Natural killer cell (primary cell): ENCODE data around the gene TUFM. TPM values are rescaled to one million over a fixed set of nuclear protein-coding genes. Genes with fewer than 3 reads are reported as not detected.

Experiments used
- ATAC-seq, 3 donors: fragments of 150-1000 bp in 2 of 3; fragments of 200-7000 bp in 1 of 3; cut with Tn5 transposase; 1 replicate in 1 of 3; 2 replicates in 2 of 3; pipeline ENCODE4 v1.10.0; 2021; ENCODE audit warnings: mild to moderate bottlenecking in 2 of 3, moderate library complexity in 2 of 3
- DNase-seq, 2 donors: peaks; one replicate each; pipeline versions ENCODE4 v3.0.0 to v3.0.0-alpha.2; 2013 to 2021; ENCODE audit warnings: mixed read lengths in 1 of 2
- H3K27ac ChIP-seq: one replicate; pipeline ENCODE4 v1.5.1; 2013; ENCODE audit warnings: mild to moderate bottlenecking, low read length
- H3K27me3 ChIP-seq: one replicate; pipeline ENCODE4 v1.6.1; 2013; ENCODE audit warnings: low read length; ENCODE audit not compliant: control insufficient read depth, insufficient read depth
- H3K36me3 ChIP-seq: one replicate; pipeline ENCODE4 v1.6.1; 2013; ENCODE audit warnings: low read length; ENCODE audit not compliant: control insufficient read depth, insufficient read depth
- H3K4me1 ChIP-seq: one replicate; pipeline ENCODE4 v1.6.1; 2013; ENCODE audit warnings: low read length; ENCODE audit not compliant: control insufficient read depth, insufficient read depth
- H3K4me3 ChIP-seq: one replicate; pipeline ENCODE4 v1.5.1; 2013; ENCODE audit warnings: low read length
- H3K9me3 ChIP-seq: one replicate; pipeline ENCODE4 v1.6.1; 2013; ENCODE audit warnings: low read length; ENCODE audit not compliant: control insufficient read depth, insufficient read depth
- H3K27ac Mint-ChIP-seq, 2 donors: one replicate each; pipeline ENCODE4 v1.8.0; 2022; ENCODE audit warnings: mild to moderate bottlenecking in 2 of 2, mixed read lengths in 2 of 2, moderate library complexity in 1 of 2
- H3K27me3 Mint-ChIP-seq, 2 donors: one replicate each; pipeline ENCODE4 v1.8.0; 2022; ENCODE audit warnings: low read depth in 2 of 2, mixed read lengths in 2 of 2
- H3K36me3 Mint-ChIP-seq: one replicate; pipeline ENCODE4 v1.8.0; 2022; ENCODE audit warnings: mixed read lengths
- H3K4me1 Mint-ChIP-seq, 2 donors: one replicate each; pipeline ENCODE4 v1.8.0; 2022; ENCODE audit warnings: mixed read lengths in 2 of 2
- H3K4me3 Mint-ChIP-seq: one replicate; pipeline ENCODE4 v1.8.0; 2022; ENCODE audit warnings: mild to moderate bottlenecking, moderate library complexity, mixed read lengths
- H3K9me3 Mint-ChIP-seq, 2 donors: one replicate each; pipeline ENCODE4 v1.8.0; 2022; ENCODE audit warnings: mixed read lengths in 2 of 2
- WGBS: methylation state at CpG from one replicate; pipeline ENCODE4 v1.1.7; 2013; ENCODE audit warnings: missing lambda C conversion rate; ENCODE audit not compliant: insufficient coverage; 5-methylcytosine and 5-hydroxymethylcytosine counted together
- intact Hi-C: fragments of 100-400 bp; cut with micrococcal nuclease; formaldehyde crosslinking; loops from one replicate; pipeline ENCODE4 v1.14.2; 2022
- total RNA-seq, 4 donors: library from RNA; stranded (reverse); fragments of 120-200 nt in 1 of 4; gene quantifications; one replicate each; pipeline versions ENCODE4 v1.2.3 to v1.2.4, GENCODE V29; 2013 to 2022
- TF ChIP-seq, protein P1 (sequence below): fragments of 200-600 bp; IDR thresholded peaks from one replicate; pipeline ENCODE4 v1.8.0; 2022; ENCODE audit warnings: antibody characterized with exemption

Gene TUFM
- total RNA-seq, 3 donors from 2014 or later (not counting 1 experiment from before 2014, with no cell fraction given), result 108 to 128 (median 118) TPM

DNA sequence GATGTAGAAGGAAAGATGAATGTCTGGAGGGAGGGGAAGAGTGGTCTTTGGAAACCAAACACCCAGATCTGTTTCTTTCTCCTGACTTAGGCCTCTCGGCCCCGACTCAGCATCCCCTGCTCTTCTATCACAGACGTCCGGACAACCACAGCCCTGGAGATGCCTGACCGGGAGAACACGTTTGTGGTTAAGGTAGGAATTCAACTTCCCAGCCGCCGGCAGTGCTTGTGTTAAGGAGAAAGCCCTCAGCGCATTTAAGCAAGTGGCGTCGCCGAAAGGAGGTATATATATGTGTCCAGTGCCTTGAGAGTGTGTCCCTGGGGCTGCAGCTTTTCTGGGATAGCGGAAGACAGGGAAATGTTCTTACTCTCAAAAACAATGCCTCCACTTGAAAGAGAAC, 21.1 kb upstream of the TUFM start:
- no peaks in the 10 kb centered on the region for H3K9me3 ChIP-seq
- ATAC-seq, result no peak
- intact Hi-C loops, result no loop called here
- no peak overlapping the region for H3K4me3 Mint-ChIP-seq
- H3K4me1 ChIP-seq, result peaks cover 25% of the 10 kb centered on the region
- H3K27me3 ChIP-seq, result no peaks in the 10 kb centered on the region
- peaks cover 13% of the 10 kb centered on the region for H3K36me3 Mint-ChIP-seq
- TF ChIP-seq, protein P1, sequence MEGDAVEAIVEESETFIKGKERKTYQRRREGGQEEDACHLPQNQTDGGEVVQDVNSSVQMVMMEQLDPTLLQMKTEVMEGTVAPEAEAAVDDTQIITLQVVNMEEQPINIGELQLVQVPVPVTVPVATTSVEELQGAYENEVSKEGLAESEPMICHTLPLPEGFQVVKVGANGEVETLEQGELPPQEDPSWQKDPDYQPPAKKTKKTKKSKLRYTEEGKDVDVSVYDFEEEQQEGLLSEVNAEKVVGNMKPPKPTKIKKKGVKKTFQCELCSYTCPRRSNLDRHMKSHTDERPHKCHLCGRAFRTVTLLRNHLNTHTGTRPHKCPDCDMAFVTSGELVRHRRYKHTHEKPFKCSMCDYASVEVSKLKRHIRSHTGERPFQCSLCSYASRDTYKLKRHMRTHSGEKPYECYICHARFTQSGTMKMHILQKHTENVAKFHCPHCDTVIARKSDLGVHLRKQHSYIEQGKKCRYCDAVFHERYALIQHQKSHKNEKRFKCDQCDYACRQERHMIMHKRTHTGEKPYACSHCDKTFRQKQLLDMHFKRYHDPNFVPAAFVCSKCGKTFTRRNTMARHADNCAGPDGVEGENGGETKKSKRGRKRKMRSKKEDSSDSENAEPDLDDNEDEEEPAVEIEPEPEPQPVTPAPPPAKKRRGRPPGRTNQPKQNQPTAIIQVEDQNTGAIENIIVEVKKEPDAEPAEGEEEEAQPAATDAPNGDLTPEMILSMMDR, result no peak
- peaks cover 22 to 45% of the 10 kb centered on the region in 2 donors for H3K4me1 Mint-ChIP-seq
- no peak overlapping the region for H3K27ac ChIP-seq
- H3K9me3 Mint-ChIP-seq, result no peaks in the 10 kb centered on the region
- 95% methylated on average over 8 of the region's 13 CpGs for WGBS
- peaks cover 39% of the 10 kb centered on the region for H3K36me3 ChIP-seq
- peak overlapping the region in 1 of 2 donors; percentile 59 for H3K27ac Mint-ChIP-seq
- H3K27me3 Mint-ChIP-seq, result no peaks in the 10 kb centered on the region
- H3K4me3 ChIP-seq, result no peak overlapping the region
- no peak for DNase-seq

- Mint-ChIP-seq H3K4me1 (peaks cover 22 to 45% of the 10 kb centered on the region in 2 donors), H3K4me3 (peak overlapping the region; percentile 56)
Measured at GRCh38 chr16:28866454-28866804, 20.3 kb upstream of the TUFM start.

GRCh38 chr16:28865722-28866453, 19.7 kb upstream of the TUFM start:
- Mint-ChIP-seq H3K4me3 (peak overlapping the region; percentile 56), H3K27me3 (no peaks in the 10 kb centered on the region), H3K9me3 (no peaks in the 10 kb centered on the region), H3K27ac (peak overlapping the region; percentile 95 to 96), H3K4me1 (peaks cover 22 to 45% of the 10 kb centered on the region in 2 donors), H3K36me3 (peaks cover 13% of the 10 kb centered on the region)
- Histone ChIP-seq H3K27ac (no peak overlapping the region), H3K36me3 (peaks cover 26% of the 10 kb centered on the region), H3K4me3 (no peak overlapping the region), H3K4me1 (peaks cover 29% of the 10 kb centered on the region), H3K9me3 (no peaks in the 10 kb centered on the region), H3K27me3 (no peaks in the 10 kb centered on the region)
- 90% methylated on average over 28 of the region's 32 CpGs for WGBS
- DNase-seq, result no peak
- intact Hi-C loops, result no loop called here
- TF ChIP-seq, protein P1, result no peak
- no peak for ATAC-seq

More at GRCh38 chr16:28866454-28866804, 20.3 kb upstream of the TUFM start:
- DNase-seq (no peak), ATAC-seq (no peak)
- no peak overlapping the region for H3K4me3 ChIP-seq
- Mint-ChIP-seq H3K9me3 (no peaks in the 10 kb centered on the region), H3K27me3 (no peaks in the 10 kb centered on the region), H3K36me3 (peaks cover 13% of the 10 kb centered on the region), H3K27ac (peak overlapping the region in 1 of 2 donors; percentile 59)
- no peak overlapping the region for H3K27ac ChIP-seq
- intact Hi-C loops, result no loop called here
- H3K9me3 ChIP-seq, result no peaks in the 10 kb centered on the region
- peaks cover 29% of the 10 kb centered on the region for H3K4me1 ChIP-seq
- whole genome bisulfite sequencing, result 94% methylated on average over 17 of the region's 17 CpGs
- TF ChIP-seq, protein P1, result no peak
- peaks cover 31% of the 10 kb centered on the region for H3K36me3 ChIP-seq
- no peaks in the 10 kb centered on the region for H3K27me3 ChIP-seq
